AG09309 (cell line): ENCODE results near the gene STYX.

Experiments used
- DNase-seq: peaks from one replicate; pipeline ENCODE4 v3.0.0-alpha.2; 2010; ENCODE audit warnings: low read depth
- H3K4me3 ChIP-seq: 2 replicates; pipeline ENCODE4 v1.5.1; 2011; ENCODE audit warnings: mild to moderate bottlenecking, low read depth, low read length, moderate library complexity; ENCODE audit not compliant: control insufficient read depth
- CTCF ChIP-seq: IDR thresholded peaks from 2 replicates; pipeline ENCODE4 v1.5.1; 2011; ENCODE audit warnings: mild to moderate bottlenecking, low read depth, low read length, inconsistent platforms; ENCODE audit not compliant: insufficient read depth, control insufficient read depth; ENCODE audit errors: missing control alignments

The STYX gene

GRCh38 chr14:52797653-52798052 lies 67.7 kb downstream of the STYX start:
- TF ChIP-seq CTCF: no peak
- H3K4me3 ChIP-seq: no peak overlapping the region
- DNase-seq: no peak

- no peak for DNase-seq
- no peak for TF ChIP-seq CTCF
- H3K4me3 ChIP-seq: no peak overlapping the region
Observed at GRCh38 chr14:52798826-52799225, 68.9 kb downstream of the STYX start.

- DNase-seq: no peak
- H3K4me3 ChIP-seq: no peak overlapping the region
Observed at GRCh38 chr14:52801014-52801712, 71.2 kb downstream of the STYX start.

GRCh38 chr14:52802597-52802996 lies 72.6 kb downstream of the STYX start:
- no peak for DNase-seq
- no peak overlapping the region for H3K4me3 ChIP-seq
- TF ChIP-seq CTCF: no peak

More at GRCh38 chr14:52801014-52801712, 71.2 kb downstream of the STYX start:
- no peak for TF ChIP-seq CTCF

- no peak for DNase-seq
- no peak for TF ChIP-seq CTCF
- H3K4me3 ChIP-seq: no peak overlapping the region
Observed at GRCh38 chr14:52806115-52806514, 76.1 kb downstream of the STYX start.

- no peak for TF ChIP-seq CTCF
- DNase-seq: no peak
- no peak overlapping the region for H3K4me3 ChIP-seq
Observed at GRCh38 chr14:52808101-52808500, 78.1 kb downstream of the STYX start.
